GM21447 (cell line): ENCODE measurements around the gene ZNF526.

ENCODE experiments used
- ATAC-seq: cut with Tn5 transposase; IDR thresholded peaks from one replicate; pipeline ENCODE4 v1.9.1; 2021; ENCODE audit not compliant: unreplicated experiment

Gene ZNF526

GRCh38 chr19:42219812-42220750 lies at the start of gene ZNF526:
ZNF526 (plus strand) TSS chr19:42220312; CDS start chr19:42224404, 4,092 bp downstream.
- peak; percentile 73 for ATAC-seq

GRCh38 chr19:42170715-42171114 lies 49.4 kb upstream of the ZNF526 start:
- no peak for ATAC-seq

GRCh38 chr19:42172261-42172660 lies 47.9 kb upstream of the ZNF526 start:
- no peak for ATAC-seq

GRCh38 chr19:42173695-42174094 lies 46.4 kb upstream of the ZNF526 start:
- no peak for ATAC-seq

GRCh38 chr19:42174188-42174587 lies 45.9 kb upstream of the ZNF526 start:
- ATAC-seq = no peak

- no peak for ATAC-seq
Observed at GRCh38 chr19:42174958-42175734, 45.0 kb upstream of the ZNF526 start.

- no peak for ATAC-seq
Observed at GRCh38 chr19:42175952-42176648, 44.0 kb upstream of the ZNF526 start.

- ATAC-seq = no peak
Observed at GRCh38 chr19:42176649-42176989, 43.5 kb upstream of the ZNF526 start.

GRCh38 chr19:42176990-42177685 lies 43.0 kb upstream of the ZNF526 start:
- ATAC-seq = no peak

- ATAC-seq = no peak
Observed at GRCh38 chr19:42177686-42178019, 42.5 kb upstream of the ZNF526 start.

GRCh38 chr19:42178791-42179674 lies 41.1 kb upstream of the ZNF526 start:
- ATAC-seq = no peak

- no peak for ATAC-seq
Observed at GRCh38 chr19:42184401-42184861, 35.7 kb upstream of the ZNF526 start.

GRCh38 chr19:42185277-42185676 lies 34.8 kb upstream of the ZNF526 start:
- ATAC-seq = no peak

GRCh38 chr19:42188665-42189064 lies 31.4 kb upstream of the ZNF526 start:
- ATAC-seq = no peak

- no peak for ATAC-seq
Observed at GRCh38 chr19:42189133-42189532, 31.0 kb upstream of the ZNF526 start.

GRCh38 chr19:42191330-42191729 lies 28.8 kb upstream of the ZNF526 start:
- no peak for ATAC-seq

GRCh38 chr19:42191855-42192254 lies 28.3 kb upstream of the ZNF526 start:
- no peak for ATAC-seq

GRCh38 chr19:42193294-42193693 lies 26.8 kb upstream of the ZNF526 start:
- ATAC-seq = no peak

GRCh38 chr19:42193706-42194105 lies 26.4 kb upstream of the ZNF526 start:
- ATAC-seq = no peak
